Stimulated activated naive CD8-positive, alpha-beta T cell treated with anti-CD3 and anti-CD28 coated beads, Interleukin-15, amount 100 ng/mL, for 72 hours (primary cell): Measurements from ENCODE around the gene TBC1D3B.

Experiments
- ATAC-seq: fragments of 150-1000 bp; cut with Tn5 transposase; 2 replicates; pipeline ENCODE4 v1.10.0; 2021; ENCODE audit warnings: mild to moderate bottlenecking, moderate library complexity
- DNase-seq, 2 donors: peaks; one replicate each; pipeline ENCODE4 v3.0.0; 2021 to 2022
- H3K27ac Mint-ChIP-seq, 2 donors: one replicate each; pipeline ENCODE4 v1.8.0; 2022; ENCODE audit warnings: mild to moderate bottlenecking in 2 of 2, mixed read lengths in 2 of 2, moderate library complexity in 2 of 2
- H3K27me3 Mint-ChIP-seq: one replicate; pipeline ENCODE4 v1.8.0; 2022; ENCODE audit warnings: mixed read lengths
- H3K4me1 Mint-ChIP-seq: one replicate; pipeline ENCODE4 v1.8.0; 2022; ENCODE audit warnings: mild to moderate bottlenecking, mixed read lengths
- H3K4me3 Mint-ChIP-seq, 2 donors: one replicate each; pipeline ENCODE4 v1.8.0; 2022; ENCODE audit warnings: mild to moderate bottlenecking in 2 of 2, mixed read lengths in 2 of 2, moderate library complexity in 1 of 2
- H3K9me3 Mint-ChIP-seq, 2 donors: one replicate each; pipeline ENCODE4 v1.8.0; 2022; ENCODE audit warnings: mixed read lengths in 2 of 2

TBC1D3B gene

DNA sequence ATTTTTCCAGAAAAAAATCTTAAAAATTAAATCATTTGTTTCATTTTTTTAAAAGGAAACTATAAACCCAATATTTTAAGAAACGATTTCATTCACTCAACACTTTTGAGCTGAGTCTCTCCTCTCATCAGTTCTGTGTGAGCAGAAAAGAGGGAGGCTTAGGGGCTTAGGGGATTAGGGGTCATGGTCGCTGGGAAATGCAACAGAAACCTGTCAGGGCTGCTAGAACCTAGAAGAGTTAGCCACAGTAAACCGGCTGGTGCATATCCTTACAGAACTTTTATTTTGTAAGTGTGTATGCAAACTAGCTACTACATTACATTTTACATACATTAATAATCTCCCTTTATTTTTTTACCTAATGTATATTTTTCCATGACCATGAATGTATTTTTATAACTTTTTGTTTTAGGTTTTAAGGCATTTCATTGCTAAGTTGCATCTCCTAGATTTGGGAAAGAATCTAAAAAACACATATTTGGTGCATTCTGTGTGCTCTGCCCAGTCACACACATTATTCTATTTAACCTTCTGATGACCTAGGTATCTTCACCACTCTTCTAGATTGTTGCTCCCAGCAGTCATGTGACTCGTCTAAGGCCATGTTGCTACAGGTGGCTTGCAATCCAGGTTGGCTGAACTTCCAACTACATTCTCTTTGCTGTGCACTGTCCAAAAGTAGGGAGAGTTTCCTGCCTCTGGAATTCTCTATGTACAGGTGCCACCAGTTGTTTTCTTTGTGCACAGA, 24.4 kb downstream of the TBC1D3B start:
- Mint-ChIP-seq H3K9me3 (no peaks in the 10 kb centered on the region), H3K27ac (no peak overlapping the region), H3K4me1 (peaks cover 18% of the 10 kb centered on the region), H3K4me3 (no peak overlapping the region), H3K27me3 (peaks cover 42% of the 10 kb centered on the region)
- ATAC-seq (no peak), DNase-seq (no peak)

DNA sequence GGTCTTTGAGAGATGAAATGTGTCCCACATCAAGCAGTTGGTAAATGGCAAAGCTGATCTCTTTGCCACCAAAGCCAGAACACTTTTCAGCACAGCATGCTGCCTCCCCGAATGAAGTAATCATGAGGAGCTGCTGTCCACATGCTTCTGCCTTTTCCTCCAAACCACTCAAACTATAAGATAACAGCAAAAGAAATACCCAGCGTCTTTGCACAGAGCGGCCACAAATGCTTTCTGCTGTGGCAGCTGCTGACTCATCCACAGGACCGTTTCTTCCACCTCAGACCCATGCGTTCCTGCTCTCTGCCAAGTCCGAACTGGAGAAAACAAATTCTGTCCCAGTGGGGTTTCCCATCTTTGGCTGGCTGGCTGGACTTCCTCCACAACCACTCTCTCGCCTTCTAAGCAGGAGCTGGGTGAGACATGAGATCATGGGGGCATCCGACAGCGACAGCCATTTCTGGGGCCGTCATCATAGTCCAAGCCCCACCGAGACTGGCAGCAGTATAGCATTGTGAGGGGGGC, 27.1 kb downstream of the TBC1D3B start:
- DNase-seq = no peak
- peaks cover 40% of the 10 kb centered on the region for H3K27me3 Mint-ChIP-seq
- peak; percentile 26 for ATAC-seq
- H3K4me1 Mint-ChIP-seq = peaks cover 16% of the 10 kb centered on the region
- H3K9me3 Mint-ChIP-seq = no peaks in the 10 kb centered on the region
- no peak overlapping the region for H3K27ac Mint-ChIP-seq
- peak overlapping the region in 1 of 2 donors; percentile 22 for H3K4me3 Mint-ChIP-seq

DNA sequence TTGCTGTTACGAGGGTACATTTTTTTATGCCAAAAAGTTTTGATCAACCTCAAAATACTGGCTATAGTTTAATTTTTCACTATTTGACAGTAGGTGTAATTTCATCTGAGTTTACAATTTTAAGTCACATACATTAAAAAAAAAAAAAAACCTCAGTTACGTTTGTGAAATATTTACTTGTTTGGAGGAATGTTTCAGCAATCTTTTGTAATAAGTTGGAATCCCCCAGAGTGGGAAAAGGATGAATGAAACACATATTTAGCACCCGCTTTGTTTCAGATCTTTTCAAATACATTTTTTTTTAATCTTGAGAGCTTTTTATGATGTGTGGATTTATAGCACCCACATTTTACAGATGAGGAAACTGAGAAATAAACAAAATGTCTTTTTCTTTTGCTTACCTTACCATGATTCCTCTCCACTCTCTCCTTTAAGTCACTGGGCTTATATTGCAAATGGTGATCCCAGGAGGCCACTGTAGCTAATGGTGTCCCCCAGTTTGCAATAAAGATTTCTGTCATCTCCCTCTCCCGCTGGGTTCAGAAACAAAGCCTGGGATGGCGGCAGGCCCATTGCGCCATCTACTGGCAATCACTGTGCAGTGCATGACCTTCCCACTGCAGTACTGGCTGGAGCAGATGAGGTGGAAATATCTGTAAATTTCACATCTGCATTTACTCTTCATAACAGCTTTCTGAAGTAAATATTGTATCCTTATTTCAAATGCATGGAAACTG, 27.7 kb downstream of the TBC1D3B start:
- peak; percentile 66 to 71 for DNase-seq
- H3K27ac Mint-ChIP-seq = no peak overlapping the region
- ATAC-seq = peak; percentile 82
- H3K4me3 Mint-ChIP-seq = no peak overlapping the region
- no peaks in the 10 kb centered on the region for H3K9me3 Mint-ChIP-seq
- peaks cover 12% of the 10 kb centered on the region for H3K4me1 Mint-ChIP-seq
- peaks cover 34% of the 10 kb centered on the region for H3K27me3 Mint-ChIP-seq

DNA sequence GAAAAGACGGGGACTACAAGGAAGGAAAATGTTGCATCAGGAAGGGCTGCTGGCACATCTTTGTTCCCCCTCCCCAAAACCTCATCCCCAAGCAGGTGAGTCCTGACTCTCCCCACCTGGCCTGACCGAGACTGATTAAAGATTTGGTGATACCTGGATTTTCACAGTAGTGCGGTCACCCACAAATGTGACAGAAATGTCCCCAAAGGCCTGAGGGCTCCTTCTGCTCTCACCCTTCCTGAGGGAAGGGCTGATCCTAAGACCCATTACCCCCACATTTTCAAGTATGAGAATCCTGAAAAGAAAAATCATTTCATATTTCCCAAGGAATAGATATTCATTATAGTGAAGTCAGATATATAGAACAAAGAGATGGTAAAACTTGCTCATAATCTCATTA, 28.8 kb downstream of the TBC1D3B start:
- no peak overlapping the region for H3K27ac Mint-ChIP-seq
- H3K4me3 Mint-ChIP-seq = no peak overlapping the region
- H3K4me1 Mint-ChIP-seq = peaks cover 12% of the 10 kb centered on the region
- H3K9me3 Mint-ChIP-seq = no peaks in the 10 kb centered on the region
- H3K27me3 Mint-ChIP-seq = peaks cover 27% of the 10 kb centered on the region
- no peak for DNase-seq
- ATAC-seq = no peak

DNA sequence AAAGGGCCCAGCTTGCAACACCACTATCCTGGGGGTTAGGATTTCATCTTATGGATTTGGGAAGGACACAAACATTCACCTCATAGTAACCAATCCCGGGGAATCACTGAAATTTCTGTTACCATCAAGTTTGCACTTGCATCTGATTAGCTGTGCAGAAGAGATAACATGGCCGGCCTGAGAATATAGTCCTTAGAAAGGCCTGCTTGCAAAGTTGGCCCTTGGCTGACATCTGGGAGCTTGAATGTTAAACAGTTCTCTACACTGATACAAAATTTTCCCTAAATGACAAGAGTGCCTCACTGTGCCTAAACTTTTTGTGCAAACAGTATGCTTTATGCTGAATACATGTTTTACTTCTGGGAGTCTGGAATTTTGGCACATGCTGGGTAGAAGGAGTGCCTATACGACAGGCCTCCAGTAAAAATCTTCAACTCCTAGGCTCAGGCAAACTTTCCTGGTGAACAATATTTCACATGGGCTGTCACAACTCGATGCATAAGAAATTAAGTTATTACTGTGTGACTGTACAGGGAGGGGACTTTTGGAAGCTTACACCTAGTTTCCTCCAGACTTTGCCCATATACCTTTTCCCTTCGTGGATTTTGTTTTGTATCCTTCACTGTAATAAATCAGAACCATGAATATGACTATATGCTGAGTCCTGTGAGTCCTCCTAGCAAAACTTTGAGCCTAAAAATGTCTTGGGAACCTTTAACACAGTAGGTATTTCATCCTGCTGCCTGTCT, 31.3 kb downstream of the TBC1D3B start:
- no peaks in the 10 kb centered on the region for H3K9me3 Mint-ChIP-seq
- no peak overlapping the region for H3K27ac Mint-ChIP-seq
- peaks cover 21% of the 10 kb centered on the region for H3K27me3 Mint-ChIP-seq
- no peak for ATAC-seq
- H3K4me3 Mint-ChIP-seq = no peak overlapping the region
- DNase-seq = no peak
- H3K4me1 Mint-ChIP-seq = peaks cover 12% of the 10 kb centered on the region

DNA sequence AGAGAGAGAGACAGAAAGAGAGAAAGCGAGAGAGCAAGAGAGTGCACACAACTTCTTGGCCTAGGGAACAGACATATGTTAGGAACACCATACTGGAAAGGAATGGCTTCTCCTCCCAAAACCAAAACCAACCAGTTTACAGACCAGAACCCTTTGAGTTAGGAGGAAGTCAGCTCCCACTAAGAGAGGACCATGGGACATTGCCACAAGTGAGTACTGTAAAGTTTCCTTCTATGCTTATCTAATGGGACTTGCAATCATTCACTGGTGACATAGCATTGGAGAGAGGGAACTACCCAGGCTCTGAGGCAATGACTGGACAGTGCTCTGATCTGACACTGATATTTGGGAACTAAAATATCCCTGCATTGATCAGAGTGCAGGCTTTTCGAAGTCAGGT, 32.4 kb downstream of the TBC1D3B start:
- H3K27me3 Mint-ChIP-seq = peaks cover 10% of the 10 kb centered on the region
- ATAC-seq = no peak
- no peaks in the 10 kb centered on the region for H3K9me3 Mint-ChIP-seq
- DNase-seq = no peak
- no peak overlapping the region for H3K4me3 Mint-ChIP-seq
- peaks cover 4% of the 10 kb centered on the region for H3K4me1 Mint-ChIP-seq
- no peak overlapping the region for H3K27ac Mint-ChIP-seq

DNA sequence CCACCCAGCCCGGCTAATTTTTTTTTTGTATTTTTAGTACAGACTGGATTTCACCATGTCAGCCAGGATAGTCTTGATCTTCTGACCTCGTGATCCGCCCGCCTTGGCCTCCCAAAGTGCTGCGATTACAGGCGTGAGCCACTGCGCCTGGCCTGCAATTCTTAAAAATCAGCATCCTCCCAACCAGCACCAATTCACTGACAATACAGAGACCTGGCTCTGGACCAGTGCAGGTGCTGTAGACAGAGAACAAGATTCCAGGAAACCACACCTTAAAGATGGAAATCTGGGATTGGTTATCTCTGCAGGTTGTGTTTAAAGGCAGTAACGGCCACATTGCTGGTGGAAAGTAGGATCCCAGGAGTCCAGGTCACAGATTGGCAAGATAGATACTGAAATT, 33.6 kb downstream of the TBC1D3B start:
- Mint-ChIP-seq H3K27ac (no peak overlapping the region), H3K27me3 (peaks cover 8% of the 10 kb centered on the region)
- ATAC-seq = no peak

DNA sequence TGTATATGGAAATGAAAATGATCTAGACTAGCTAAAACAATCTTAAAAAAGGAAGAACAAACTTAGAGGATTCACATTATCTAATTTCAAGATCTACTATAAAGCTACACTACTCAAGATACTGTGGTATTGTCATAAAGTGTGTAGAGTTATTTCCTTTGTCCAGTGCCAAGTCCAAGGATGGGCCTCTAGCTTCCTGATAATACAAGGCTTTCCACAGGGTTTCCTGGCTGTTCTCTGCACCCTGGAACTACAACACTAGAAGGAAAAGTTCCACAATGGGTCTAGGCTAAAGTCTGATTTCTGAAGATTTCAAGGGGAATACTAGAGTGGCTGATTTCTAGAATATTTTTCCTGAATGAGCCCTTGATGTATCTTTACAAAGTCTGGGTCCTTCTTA, 34.2 kb downstream of the TBC1D3B start:
- H3K4me1 Mint-ChIP-seq = peaks cover 6% of the 10 kb centered on the region
- peaks cover 8% of the 10 kb centered on the region for H3K27me3 Mint-ChIP-seq
- ATAC-seq (no peak), DNase-seq (no peak)
- H3K27ac Mint-ChIP-seq = no peak overlapping the region
- H3K4me3 Mint-ChIP-seq = no peak overlapping the region
- peaks cover 8 to 11% of the 10 kb centered on the region in 2 donors for H3K9me3 Mint-ChIP-seq

More for the DNA sequence above, 33.6 kb downstream of the TBC1D3B start:
- peaks cover 6 to 7% of the 10 kb centered on the region in 2 donors for H3K9me3 Mint-ChIP-seq
- H3K4me1 Mint-ChIP-seq = peaks cover 5% of the 10 kb centered on the region
- no peak overlapping the region for H3K4me3 Mint-ChIP-seq
- no peak for DNase-seq

DNA sequence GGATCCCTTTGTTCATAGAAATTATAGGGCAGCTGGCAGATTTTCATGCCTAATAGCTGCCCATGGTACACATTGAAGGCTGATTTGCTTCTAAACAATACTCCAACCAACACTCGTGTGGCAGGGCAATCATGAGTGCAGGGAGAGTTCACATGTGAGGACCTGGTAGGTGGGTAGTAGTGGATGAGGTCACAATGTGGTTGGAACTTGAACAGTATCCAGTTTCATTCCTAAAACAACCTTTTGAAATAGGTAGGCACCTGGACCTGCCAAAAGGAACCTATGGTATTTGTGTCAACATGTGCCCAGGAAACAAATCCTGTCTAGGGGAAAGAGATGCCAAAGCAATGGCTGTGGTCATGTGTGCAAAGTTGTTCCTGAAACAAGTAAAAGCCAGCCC, 40.0 kb downstream of the TBC1D3B start:
- H3K27ac Mint-ChIP-seq = no peak overlapping the region
- DNase-seq = no peak
- H3K4me1 Mint-ChIP-seq = peaks cover 6% of the 10 kb centered on the region
- peaks cover 12 to 15% of the 10 kb centered on the region in 2 donors for H3K9me3 Mint-ChIP-seq
- H3K4me3 Mint-ChIP-seq = no peak overlapping the region
- ATAC-seq = no peak
- peaks cover 16% of the 10 kb centered on the region for H3K27me3 Mint-ChIP-seq

DNA sequence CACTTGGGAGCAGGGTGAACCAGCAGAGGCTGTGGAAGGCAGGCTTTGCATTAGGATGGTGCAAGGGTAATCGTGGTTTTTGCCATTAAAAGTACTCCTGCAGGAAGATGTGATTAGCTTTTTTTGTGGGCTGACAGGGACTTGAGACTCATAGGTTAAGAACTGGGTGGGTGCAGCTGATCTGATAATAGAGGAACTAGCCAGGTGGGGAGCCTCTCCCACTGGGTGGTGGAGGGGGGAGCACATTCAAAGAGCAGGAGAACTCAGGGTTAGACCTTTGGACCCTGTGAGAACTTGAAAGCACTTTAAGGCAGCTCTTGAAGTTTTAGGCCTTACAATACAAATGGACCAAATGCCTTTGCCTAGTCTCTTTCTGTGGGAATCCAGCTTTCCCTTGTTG, 40.4 kb downstream of the TBC1D3B start:
- Mint-ChIP-seq H3K9me3 (peaks cover 12 to 15% of the 10 kb centered on the region in 2 donors), H3K4me1 (peaks cover 6% of the 10 kb centered on the region), H3K27me3 (peaks cover 14% of the 10 kb centered on the region), H3K27ac (no peak overlapping the region), H3K4me3 (no peak overlapping the region)
- ATAC-seq (no peak), DNase-seq (no peak)

DNA sequence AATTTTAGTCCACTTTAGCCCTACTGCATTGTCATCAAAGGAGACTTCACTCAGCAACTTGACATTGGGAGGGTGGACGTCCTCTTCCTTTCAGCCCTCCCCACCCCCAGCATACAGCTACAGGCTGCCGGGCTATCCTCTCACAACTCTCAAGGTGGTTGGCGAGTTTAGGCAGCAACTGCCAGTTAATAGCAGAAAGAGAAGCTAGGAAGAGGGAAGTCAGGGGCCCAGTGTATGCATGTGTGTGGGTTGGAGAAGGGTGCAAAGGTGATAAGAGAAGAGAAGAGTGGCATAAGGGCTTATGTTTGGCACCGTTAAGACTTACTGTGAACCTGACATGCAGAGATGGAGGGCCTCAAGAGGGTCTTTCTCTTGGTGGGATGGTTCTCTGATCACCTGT, 41.0 kb downstream of the TBC1D3B start:
- Mint-ChIP-seq H3K27ac (no peak overlapping the region), H3K27me3 (peaks cover 8% of the 10 kb centered on the region), H3K4me3 (no peak overlapping the region), H3K4me1 (peaks cover 6% of the 10 kb centered on the region), H3K9me3 (peaks cover 12 to 15% of the 10 kb centered on the region in 2 donors)
- no peak for DNase-seq
- no peak for ATAC-seq

DNA sequence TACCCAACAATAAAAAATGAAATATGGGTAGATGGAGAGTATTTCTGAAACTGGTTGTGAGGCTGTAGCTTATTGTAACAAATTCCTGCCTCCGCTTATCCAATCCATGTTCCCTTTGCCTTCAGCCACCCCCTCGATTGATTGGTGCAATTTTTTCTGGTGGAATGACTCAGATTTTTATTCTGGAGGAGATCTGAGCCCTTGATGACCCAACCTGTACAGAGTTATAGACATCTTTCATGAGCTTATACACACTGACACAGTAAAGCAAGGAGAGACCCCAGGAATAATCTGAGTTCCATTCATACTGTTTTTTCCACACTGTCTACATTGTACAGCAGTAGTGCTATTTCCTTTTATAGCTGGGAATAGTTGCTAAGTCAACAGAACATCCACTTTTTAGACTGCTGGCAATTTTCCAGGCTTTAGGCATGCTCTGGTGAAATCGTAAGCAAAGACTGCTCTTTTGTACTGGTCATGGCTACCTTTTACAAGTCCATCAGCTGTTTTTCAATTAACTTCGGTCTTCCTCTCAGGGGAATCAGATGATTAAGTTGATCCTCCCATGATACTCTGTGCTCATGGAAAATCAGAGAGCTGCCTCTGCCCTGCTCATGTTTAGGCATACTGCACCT, 42.7 kb downstream of the TBC1D3B start:
- DNase-seq (no peak), ATAC-seq (no peak)
- Mint-ChIP-seq H3K27ac (no peak overlapping the region), H3K9me3 (peaks cover 12 to 15% of the 10 kb centered on the region in 2 donors), H3K27me3 (peaks cover 15% of the 10 kb centered on the region), H3K4me3 (no peak overlapping the region), H3K4me1 (peaks cover 6% of the 10 kb centered on the region)

DNA sequence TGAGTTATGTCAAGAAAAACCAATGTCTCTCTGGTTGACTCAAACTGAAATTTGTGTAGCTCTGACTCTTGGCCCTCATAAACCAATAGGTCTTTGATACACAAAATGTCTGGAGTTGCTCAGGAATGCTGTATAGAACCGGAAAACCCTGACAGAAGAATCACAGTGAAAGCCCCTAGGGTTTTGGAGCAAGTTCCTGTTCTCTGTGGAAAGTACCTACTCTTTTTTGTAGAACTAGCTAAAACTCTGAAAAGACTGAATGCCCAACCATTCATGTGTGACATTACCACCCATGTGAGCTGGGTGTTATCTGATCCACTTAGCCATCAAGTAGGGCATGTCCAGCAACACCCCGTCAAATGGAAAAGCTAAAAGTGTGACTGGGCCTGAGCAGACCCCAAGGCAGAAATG, 44.0 kb downstream of the TBC1D3B start:
- peaks cover 6% of the 10 kb centered on the region in 2 donors for H3K9me3 Mint-ChIP-seq
- H3K27me3 Mint-ChIP-seq = peaks cover 16% of the 10 kb centered on the region
- DNase-seq (no peak), ATAC-seq (no peak)
- no peak overlapping the region for H3K4me3 Mint-ChIP-seq
- no peak overlapping the region for H3K27ac Mint-ChIP-seq
- H3K4me1 Mint-ChIP-seq = no peaks in the 10 kb centered on the region

DNA sequence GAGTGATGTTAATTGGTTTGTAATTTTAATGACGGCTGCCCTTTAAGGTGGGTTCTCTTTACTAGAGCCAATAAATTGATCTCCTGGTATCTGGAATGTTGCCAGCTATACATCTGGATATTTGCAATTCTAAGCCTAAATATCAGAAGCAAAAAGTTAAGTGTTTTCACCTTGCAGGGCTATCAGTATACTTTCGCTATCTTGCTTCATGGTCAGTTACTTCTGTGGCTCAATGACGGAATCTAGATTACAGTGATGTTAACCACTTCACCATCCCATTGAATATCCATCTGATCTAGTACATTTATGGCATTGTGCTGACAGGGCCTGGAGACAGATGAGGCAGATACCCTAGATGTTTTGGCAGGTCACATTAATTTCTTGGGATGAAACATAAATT, 44.5 kb downstream of the TBC1D3B start:
- Mint-ChIP-seq H3K4me3 (no peak overlapping the region), H3K4me1 (peaks cover 3% of the 10 kb centered on the region), H3K27ac (no peak overlapping the region), H3K27me3 (peaks cover 16% of the 10 kb centered on the region), H3K9me3 (peaks cover 2 to 3% of the 10 kb centered on the region in 2 donors)
- no peak for ATAC-seq
- no peak for DNase-seq

DNA sequence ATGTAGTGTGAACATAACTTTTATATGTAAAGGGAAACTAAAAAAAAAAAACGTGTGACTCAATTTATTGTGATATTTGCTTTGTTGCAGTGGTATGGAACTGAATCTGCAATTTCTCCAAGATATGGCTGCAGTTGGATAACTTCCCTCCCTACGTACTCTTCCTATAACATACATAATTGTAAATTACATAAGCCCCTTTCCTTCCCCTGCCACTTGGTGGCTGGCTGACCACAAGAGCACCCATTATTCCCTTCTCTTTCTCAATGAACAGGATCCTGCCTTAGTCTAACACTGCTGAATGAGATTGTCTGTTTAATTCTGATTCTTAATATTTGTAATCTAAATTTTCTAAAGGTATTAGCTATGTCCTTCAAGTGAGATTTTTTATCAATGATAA, 45.0 kb downstream of the TBC1D3B start:
- peaks cover 16% of the 10 kb centered on the region for H3K27me3 Mint-ChIP-seq
- DNase-seq (no peak), ATAC-seq (no peak)
- peaks cover 0 to 7% of the 10 kb centered on the region in 2 donors for H3K9me3 Mint-ChIP-seq
- H3K4me3 Mint-ChIP-seq = no peak overlapping the region
- peaks cover 5% of the 10 kb centered on the region for H3K4me1 Mint-ChIP-seq
- H3K27ac Mint-ChIP-seq = peak overlapping the region in 1 of 2 donors; percentile 2
